HG02763 (cell line): ENCODE measurements around the gene FARSA.
"Not testable (repeated sequence)": the region's sequence is repeated elsewhere in the genome, so short reads cannot be mapped to it uniquely, and the experiment has no call there.

Experiments used
- ATAC-seq: cut with Tn5 transposase; IDR thresholded peaks from one replicate; pipeline ENCODE4 v1.9.1; 2021; ENCODE audit warnings: mild to moderate bottlenecking, moderate library complexity; ENCODE audit not compliant: unreplicated experiment

The FARSA gene

DNA sequence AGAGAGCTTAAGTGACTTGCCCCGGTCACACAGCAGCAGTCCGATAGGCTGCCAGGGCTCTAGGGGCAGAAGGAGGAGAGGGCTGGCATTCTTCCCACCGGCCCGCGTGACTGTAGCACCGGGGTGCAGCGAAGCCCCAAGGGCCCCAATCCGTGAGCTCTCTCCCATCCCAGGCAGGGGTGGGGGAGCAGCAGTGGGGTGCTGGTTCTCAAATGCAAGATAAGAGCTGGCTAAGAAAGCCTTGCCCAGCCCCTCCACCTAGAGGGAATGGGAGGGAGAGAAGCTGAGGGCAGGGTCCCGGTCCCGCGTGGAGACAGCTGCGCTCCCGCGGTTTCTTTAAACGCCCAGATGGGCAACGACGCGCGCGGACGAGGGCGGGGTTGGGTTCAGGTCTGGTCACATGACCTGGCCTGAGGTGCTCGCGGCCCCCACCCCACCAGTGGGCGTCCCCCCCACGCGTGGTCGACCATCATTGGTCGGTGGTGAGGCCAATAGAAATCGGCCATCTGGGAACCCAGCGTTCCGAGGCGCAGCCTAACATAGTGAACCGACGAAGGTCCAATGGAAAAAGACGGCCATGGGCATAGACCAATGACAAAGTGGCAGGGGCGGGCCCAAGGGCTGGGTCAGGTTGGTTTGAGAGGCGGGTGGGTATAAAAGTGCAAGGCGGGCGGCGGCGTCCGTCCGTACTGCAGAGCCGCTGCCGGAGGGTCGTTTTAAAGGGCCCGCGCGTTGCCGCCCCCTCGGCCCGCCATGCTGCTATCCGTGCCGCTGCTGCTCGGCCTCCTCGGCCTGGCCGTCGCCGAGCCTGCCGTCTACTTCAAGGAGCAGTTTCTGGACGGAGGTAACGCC lies 4.6 kb upstream of the FARSA start, which contains the start of gene CALR:
TSS of gene CALR (plus strand) at position 683 of the 852 bp plus-strand sequence. CDS start at position 754, 71 bp downstream.
- peak; percentile 85 for ATAC-seq

DNA sequence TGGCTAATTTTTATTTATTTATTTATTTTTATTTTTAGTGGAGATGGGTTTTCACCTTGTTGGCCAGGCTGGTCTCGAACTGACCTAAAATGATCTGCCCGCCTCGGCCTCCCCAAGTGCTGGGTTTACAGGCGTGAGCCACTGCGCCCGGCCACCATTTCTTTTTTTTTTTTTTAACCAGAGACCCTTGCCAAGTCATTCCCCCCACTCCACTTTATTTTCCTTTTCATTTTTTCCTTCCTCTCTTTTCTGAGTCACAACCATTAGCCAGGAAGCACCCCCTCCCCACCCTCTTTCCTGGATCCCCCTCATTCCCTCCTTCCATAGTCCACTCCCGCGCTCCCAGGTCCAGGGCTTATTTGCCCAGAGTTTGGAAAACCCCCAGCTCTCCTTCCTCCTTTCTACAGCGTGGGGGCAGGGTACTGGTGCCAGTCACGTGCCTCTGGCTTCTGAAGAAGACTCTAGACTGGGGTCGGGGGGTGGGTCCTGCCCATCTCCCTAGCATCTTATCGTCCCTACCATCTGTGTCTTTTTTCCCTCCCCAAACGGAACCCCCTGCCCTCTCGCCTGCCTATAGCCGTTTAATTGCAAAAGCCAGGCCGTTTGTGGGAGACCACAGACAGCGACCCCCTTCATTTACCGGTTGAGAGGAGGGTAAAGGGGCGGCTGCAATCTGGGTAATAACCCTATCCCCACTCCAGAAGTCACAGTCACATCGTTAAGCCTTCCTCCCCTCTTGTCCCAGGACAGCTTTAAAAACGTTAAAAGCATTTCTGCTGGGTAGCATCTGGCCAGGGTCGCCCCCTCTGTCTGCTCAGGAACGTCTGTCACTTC lies 3.8 kb upstream of the FARSA start:
- ATAC-seq, result no peak

- ATAC-seq, result no peak
Observed at GRCh38 chr19:12936582-12936981, 3.1 kb upstream of the FARSA start.

DNA sequence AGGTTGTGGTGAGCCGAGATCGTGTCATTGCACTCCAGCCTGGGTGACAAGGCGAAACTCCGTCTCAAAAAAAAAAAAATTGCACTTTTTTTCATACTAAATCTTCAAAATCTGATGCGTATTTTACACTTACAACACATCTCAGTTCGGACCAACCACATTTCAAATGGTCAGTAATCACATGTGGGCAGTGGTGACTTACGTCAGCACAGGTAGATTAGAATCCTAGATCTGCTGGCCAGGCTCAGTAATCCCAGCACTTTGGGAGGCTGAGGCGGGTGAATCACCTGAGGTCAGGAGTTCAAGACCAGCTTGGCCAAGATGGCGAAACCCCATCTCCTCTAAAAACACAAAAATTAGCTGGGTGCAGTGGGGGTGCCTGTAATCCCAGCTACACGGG lies 1.6 kb upstream of the FARSA start:
- no peak for ATAC-seq

DNA sequence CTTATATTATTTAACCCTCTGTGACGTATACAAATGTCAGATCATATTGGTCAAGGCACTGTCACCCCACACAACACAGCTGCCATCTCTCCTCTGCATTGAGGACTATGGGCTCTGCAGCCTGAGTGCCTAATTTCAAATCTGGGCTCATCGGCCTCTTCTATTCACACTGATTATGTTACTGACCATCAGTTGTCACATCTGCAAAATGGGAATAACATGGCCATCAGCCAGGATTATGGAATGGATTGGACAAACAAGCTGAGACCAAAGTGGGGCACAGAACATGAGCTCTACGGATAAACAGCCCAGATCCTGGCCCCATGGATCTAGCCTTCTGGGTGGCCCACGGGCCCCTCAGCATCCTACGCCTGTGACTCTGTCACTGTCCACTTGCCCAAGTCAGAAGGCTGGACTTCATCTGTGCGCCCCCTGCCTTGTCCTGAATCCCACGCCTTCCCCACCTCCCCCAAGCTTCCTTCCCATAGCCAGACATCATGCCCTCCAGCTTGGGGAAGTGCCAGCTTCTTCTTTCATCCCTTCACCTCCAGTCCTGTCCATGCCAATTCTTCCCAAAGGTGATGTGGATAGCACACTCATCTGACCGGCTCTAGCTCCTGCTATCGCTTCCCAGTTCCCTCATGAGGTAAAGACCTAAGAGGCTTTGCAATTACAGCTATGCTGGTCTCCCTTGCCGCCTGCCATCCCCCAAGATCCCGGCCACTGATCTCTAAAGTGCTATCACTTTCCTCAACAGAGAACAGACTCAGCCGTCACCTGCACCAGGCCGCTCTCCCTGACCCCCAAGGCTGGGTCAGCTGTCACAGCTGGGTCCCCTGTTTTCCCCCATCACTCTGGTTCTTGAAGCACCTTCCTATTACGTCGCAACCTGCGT lies 872 bp downstream of the FARSA start:
- ATAC-seq, result no peak

- ATAC-seq, result no peak
Observed at GRCh38 chr19:12930002-12930645, 3.4 kb downstream of the FARSA start.

GRCh38 chr19:12924621-12925310 lies 8.7 kb downstream of the FARSA start:
- no peak for ATAC-seq

GRCh38 chr19:12922959-12923358 lies 10.6 kb downstream of the FARSA start:
- no peak for ATAC-seq

GRCh38 chr19:12921047-12921446 lies 12.5 kb downstream of the FARSA start:
- ATAC-seq, result no peak

- ATAC-seq, result no peak
Observed at GRCh38 chr19:12918253-12918652, 15.3 kb downstream of the FARSA start.

- ATAC-seq, result not testable (repeated sequence)
Observed at GRCh38 chr19:12915860-12916259, 17.7 kb downstream of the FARSA start.

GRCh38 chr19:12913851-12914690 lies 19.4 kb downstream of the FARSA start:
- ATAC-seq, result no peak

DNA sequence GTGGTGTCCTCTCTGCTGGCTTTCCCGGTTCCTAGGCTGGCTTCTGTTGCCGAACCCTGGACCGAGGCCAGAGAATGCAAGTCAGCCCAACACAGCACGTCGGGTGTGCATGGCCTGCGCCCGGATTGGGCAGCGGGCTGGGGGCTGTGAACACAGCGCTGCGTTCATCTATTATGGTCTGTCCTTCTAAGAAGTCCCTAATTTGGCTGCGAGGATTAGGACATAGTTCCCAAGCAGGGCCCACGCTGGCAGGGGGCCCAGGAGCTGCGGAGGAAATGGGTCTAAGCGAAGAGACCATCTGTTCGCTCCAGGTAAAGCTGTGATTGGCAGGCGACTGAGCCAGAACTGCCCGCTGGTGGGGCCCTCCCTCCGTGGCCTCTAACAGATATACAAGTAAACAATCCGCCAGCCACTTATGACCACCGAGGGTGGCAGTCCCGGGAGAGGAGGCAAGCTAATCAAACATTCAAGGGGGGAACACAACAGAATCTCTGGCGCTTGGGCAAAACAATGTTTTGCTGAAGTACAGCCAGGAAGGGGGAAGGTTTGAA lies 20.4 kb downstream of the FARSA start:
- ATAC-seq, result no peak

DNA sequence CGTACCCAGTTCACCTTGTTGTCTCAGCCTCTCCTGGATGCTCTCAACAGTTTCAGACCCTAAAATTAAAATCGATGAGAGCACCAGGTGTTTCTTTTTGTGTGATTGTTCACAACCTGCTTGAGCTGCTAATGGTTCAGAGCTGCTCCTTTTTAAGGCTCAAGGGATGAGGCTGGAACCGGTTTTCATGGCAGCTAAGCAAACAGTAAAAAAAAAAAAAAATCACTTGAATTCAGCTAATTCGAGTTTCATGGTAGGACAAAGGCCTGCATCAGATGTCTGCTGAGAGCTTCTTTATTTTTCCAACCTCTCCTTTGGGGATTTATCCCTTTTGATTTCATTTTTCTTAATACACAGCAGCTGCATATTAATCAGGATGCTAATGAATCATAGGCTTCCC lies 20.9 kb downstream of the FARSA start:
- no peak for ATAC-seq

DNA sequence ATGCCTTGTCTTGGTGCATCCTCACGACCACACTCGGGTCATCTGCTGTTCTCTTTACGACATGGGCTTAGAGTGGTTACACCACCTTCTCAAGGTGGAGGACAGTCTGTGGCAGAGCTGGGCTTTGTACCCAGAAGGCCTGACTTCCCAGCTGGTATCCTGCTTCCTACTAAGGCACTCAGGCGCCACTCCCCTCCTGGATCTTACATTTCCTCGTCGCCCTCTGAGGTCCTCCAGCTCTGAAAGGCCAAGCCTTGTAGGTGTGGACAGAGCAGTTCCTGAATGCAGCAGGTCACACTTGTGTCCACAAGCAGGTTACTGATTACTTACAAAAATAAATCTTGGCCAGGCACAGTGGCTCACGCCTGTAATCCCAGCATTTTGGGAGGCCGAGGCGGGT lies 26.3 kb downstream of the FARSA start:
- no peak for ATAC-seq

GRCh38 chr19:12899891-12900518 lies 33.5 kb downstream of the FARSA start:
- peak; percentile 82 for ATAC-seq

GRCh38 chr19:12896460-12896859 lies 37.1 kb downstream of the FARSA start:
- ATAC-seq, result no peak

DNA sequence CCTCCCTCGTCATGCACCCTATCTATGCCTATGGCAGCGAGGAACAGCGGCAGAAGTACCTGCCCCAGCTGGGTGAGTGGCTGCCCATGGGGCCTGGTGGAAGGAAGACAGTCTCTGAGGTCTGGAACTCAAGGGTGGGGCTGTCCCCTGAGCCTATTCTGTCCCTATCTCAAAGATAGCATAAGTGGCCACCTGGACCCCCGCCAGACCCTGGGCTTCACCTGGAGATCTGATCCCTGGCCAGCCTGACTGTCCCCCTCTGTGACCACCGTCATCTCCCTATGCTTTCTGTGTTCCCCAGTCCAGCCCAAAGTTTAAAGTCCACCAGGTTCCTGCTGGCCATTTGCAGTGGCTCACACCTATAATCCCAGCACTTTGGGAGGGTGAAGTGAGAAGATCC lies 39.9 kb downstream of the FARSA start:
- ATAC-seq, result no peak
